Fibroblast of pulmonary artery (primary cell): Measurements from ENCODE around the gene WFIKKN1.

Experiments
- DNase-seq: peaks from one replicate; pipeline ENCODE4 v3.0.0-alpha.2; 2010; ENCODE audit warnings: low read depth
- H3K4me3 ChIP-seq: replicated peaks from 2 replicates; pipeline ENCODE4 v1.5.1; 2011; ENCODE audit warnings: low read depth, mild to moderate bottlenecking, control low read depth, low read length, moderate library complexity
- CTCF ChIP-seq: IDR thresholded peaks from 2 replicates; pipeline ENCODE4 v1.5.1; 2011; ENCODE audit warnings: mild to moderate bottlenecking, control low read depth, low read length, inconsistent platforms; ENCODE audit errors: missing control alignments

WFIKKN1 gene

GRCh38 chr16:649631-650030, 18.8 kb downstream of the WFIKKN1 start:
- no peak for TF ChIP-seq CTCF
- no peak for DNase-seq
- peak overlapping the region; percentile 67 for H3K4me3 ChIP-seq

GRCh38 chr16:651844-652243, 21.1 kb downstream of the WFIKKN1 start:
- TF ChIP-seq CTCF, result no peak
- DNase-seq, result no peak
- H3K4me3 ChIP-seq, result no peak overlapping the region

- H3K4me3 ChIP-seq, result no peak overlapping the region
- no peak for DNase-seq
These were observed 21.9 kb downstream of the WFIKKN1 start for GRCh38 chr16:652454-653305.

GRCh38 chr16:654034-654433, 23.2 kb downstream of the WFIKKN1 start:
- no peak for TF ChIP-seq CTCF
- no peak for DNase-seq
- no peak overlapping the region for H3K4me3 ChIP-seq

More at GRCh38 chr16:652454-653305, 21.9 kb downstream of the WFIKKN1 start:
- TF ChIP-seq CTCF, result no peak

GRCh38 chr16:657487-657886, 26.7 kb downstream of the WFIKKN1 start:
- DNase-seq, result no peak

GRCh38 chr16:658679-659571, 28.1 kb downstream of the WFIKKN1 start:
- no peak overlapping the region for H3K4me3 ChIP-seq
- no peak for DNase-seq
- TF ChIP-seq CTCF, result no peak

More at GRCh38 chr16:657487-657886, 26.7 kb downstream of the WFIKKN1 start:
- no peak overlapping the region for H3K4me3 ChIP-seq
- TF ChIP-seq CTCF, result no peak
